GM21723 (cell line): ENCODE measurements around the gene BPIFB6.

Experiments used
- ATAC-seq: cut with Tn5 transposase; IDR thresholded peaks from one replicate; pipeline ENCODE4 v1.9.1; 2021; ENCODE audit warnings: mild to moderate bottlenecking, moderate library complexity; ENCODE audit not compliant: unreplicated experiment

BPIFB6 gene, protein sequence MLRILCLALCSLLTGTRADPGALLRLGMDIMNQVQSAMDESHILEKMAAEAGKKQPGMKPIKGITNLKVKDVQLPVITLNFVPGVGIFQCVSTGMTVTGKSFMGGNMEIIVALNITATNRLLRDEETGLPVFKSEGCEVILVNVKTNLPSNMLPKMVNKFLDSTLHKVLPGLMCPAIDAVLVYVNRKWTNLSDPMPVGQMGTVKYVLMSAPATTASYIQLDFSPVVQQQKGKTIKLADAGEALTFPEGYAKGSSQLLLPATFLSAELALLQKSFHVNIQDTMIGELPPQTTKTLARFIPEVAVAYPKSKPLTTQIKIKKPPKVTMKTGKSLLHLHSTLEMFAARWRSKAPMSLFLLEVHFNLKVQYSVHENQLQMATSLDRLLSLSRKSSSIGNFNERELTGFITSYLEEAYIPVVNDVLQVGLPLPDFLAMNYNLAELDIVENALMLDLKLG

DNA sequence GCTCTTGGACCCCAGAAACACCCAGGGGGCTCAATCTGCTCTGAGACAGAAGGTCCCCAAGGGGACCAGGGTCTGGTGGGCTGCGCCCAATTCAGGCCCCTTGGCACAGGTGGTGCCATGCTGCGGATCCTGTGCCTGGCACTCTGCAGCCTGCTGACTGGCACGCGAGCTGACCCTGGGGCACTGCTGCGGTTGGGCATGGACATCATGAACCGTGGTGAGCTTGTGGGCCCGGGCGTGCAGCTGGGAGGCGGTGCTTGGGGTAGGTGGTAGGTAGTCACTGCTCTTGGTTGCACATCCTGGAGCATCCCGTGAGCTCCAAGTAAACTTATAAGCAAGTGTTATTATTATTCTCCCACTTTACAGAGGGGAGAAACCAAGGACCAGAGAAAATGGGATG lies at the start of gene BPIFB6:
Gene BPIFB6 (plus strand): TSS at position 118 of the 400 bp plus-strand sequence. CDS start 0 bp downstream, at position 118.
- no peak for ATAC-seq

DNA sequence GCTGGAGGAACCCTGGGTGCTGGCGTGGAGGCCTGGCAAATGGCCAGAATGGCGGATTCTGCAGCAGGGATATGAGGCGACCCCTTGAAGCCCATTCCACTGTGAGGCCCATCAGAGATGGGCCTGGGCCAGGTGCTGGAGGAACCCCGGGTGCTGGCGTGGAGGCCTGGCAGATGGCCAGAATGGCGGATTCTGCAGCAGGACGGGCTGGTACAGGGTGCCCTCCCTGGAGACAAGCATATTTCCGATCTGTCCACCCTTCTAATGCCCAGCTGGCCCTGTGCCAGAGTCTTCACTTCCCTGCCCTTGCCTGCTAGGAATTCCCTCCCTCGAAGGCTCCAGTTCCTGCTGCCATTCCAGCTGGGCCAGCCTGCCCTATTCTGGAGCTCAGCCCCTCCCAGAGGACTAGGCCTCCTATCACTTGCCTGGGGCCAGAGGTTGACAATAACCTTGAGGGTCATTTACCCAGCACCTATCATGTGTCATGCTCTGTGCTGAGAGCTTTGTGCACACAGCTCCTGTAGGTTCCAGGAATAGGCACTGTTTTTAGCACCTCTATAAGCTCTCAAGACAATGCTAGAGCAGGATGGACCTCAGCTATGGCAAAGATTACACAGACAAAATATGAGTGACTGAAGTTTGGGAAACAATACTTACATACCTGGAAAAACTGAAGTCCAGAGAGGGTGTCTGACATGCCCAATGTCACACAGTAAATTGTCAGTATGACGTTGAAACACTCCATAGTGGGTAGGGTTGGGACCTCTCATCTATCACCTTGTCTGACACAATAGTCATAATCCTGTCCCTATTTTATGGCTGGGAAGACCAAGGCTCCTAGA lies 48.6 kb upstream of the BPIFB6 start:
- ATAC-seq = no peak

DNA sequence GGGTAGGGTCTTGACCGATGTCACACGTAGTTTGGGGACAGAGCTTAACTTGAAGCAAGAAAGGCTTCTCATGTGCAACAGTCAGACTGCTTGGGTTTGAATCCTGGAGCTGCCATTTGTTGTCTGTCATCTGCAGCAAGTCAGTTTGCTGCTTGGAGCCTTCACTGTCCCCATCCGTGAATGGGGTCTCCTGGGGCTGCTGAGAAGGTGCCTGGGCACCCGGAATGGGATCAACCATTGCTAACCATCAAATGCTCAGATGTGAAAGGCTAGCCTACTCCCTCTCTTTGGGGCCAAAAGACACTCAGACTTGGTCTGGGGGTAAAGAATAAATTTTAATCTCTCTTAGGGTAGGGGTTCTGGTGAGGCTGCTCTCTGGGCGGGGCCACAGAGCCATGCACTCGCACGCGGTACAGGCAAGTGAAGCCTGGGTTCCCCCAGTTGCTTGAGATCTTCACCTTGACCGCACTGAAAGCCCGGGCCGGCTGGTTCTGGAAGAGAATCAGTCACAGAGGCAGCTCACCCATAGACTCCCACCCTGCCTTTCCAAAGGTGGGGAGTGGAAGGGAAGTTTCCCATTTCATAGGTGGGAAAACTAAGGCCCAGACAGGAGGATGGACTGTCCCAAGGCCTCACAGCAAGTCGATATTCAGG lies 47.9 kb upstream of the BPIFB6 start:
- no peak for ATAC-seq

DNA sequence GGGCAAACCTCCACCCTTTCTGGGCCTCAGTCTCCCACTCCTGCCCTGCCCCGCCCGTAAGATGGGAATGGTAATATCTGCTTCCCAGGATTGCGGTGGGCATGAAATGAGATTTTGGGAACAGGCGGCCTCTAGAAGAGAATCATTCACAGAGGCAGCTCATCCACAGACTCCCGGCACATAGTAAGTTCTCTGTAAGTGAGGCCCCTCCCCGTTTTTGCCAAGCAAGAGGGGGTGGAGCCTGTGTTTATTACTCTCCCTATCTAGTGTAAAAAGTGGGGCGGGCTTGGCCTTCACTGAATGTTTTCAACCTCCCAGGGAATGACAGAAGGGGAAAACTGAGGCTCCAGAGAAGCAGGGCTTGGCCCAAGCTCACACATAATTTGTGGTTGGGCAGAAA lies 47.3 kb upstream of the BPIFB6 start:
- no peak for ATAC-seq

DNA sequence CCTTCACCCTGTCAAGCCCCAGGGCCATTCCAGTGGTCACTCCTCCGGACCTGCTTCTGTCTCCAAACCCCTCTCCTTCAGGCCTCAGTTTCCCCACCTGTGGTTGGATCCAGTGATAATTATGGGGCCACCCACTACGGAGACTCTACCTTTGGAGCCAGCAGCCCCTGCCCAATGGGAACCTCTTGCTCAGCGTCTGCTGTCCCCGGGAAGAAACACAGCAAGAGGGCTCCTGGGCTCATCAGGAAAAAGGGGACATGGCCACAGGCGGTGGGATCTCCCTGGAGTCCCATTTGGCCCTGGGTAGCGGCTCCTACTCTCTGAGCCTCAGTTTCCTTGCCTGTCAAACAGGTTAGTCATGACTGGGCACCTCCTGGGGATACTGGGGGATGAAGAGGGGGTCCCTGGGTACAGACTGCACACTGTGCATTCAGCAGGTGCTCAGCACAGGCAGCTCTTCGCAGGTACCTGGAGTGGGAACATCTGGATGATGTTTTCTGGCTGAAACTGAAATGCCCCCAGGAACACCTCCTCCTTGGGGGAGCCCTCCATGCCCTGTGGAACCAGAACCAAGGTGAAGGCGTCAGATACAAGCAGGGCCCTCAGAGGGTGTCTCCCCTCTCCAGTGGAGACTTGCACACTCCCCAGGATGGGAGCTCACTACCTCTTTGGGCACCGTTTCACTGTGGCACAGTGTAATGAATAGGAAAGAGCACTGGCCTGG lies 46.7 kb upstream of the BPIFB6 start:
- no peak for ATAC-seq

DNA sequence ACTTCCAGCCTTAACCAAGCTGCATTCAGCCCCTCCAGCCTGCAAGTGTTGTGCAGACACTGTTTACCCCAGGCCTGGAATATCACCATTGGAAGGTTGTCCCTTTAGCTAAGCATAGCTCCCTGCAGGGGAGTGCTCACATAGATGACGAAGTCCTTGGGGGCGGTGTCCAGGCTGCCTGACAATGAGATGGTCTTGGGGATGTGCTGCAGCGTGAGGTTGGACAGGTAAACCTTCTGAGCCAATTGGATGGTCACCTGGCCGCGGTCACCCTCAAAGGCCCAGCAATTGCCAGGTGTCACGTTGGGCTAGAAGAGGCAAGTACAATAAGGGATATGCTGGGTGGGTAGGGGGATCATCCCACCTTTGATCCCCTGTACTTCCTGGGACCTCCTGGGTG lies 45.9 kb upstream of the BPIFB6 start:
- no peak for ATAC-seq

DNA sequence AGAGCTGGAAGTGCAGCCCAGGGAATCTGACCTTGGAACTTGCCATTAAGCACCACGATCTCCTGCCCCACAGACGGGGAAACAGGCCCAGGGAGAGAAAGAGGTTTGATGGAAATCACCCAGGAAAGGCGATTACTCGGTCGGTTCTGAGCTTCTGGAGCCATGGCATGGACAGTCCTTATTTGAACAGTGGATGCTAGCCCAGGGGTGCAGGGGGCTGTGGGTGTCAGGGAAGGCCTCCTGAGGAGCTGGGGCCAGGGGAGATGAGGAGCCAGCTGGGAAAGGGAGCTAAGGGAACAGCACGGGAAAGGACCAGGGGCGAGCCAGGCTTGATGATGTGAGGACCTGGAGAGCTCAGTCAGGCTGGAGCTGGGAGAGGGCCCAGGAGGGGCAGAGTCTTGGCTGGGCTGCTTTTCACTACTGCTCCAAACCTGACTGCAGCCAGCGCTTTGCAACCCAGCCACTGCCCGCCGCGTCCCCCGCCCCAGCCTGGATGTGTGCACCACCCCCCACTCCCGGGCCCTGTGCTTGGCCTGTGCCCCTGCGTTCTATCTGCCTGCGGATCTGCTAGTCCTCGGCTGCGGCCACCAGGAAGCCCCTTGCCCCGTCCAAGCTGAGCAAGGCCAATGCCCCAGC lies 45.0 kb upstream of the BPIFB6 start:
- no peak for ATAC-seq

DNA sequence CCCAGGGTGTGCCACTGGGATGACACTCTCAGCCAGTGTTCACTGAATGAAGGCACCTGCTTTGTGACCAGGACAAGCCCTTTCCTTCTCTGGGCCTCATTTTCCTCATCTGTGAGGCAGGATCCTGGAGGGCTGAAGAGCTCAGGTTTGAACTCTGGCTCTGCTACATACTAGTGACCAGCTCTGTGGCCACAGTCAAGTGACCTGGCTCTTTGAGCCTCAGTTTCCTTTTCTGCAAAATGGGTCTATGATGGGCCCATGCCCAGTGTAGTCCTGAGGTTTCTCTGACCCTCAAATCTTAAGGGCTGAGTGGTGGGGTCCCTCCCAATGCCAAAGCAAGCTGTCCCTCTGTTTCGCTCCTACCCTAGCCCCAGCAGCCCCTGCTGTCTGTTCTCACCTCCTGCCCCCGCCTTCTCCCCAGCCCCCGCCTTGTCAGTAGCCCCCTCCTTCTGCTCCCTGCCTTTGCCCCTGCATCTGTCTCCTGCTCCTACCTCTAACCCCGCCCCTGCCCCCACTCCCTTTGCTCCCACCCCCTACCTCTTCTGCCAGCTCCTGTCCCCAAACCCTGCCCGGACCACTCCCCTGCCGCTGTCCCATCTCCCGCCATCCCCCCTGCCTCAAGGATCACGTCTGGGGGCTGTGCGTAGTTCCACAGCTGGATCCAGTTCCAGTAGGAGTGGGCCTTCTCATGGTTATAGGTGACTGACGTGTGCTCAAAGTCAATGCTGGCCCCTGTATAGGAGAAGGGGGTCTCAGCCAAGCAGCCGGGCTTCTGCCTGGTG lies 44.2 kb upstream of the BPIFB6 start:
- ATAC-seq = no peak

DNA sequence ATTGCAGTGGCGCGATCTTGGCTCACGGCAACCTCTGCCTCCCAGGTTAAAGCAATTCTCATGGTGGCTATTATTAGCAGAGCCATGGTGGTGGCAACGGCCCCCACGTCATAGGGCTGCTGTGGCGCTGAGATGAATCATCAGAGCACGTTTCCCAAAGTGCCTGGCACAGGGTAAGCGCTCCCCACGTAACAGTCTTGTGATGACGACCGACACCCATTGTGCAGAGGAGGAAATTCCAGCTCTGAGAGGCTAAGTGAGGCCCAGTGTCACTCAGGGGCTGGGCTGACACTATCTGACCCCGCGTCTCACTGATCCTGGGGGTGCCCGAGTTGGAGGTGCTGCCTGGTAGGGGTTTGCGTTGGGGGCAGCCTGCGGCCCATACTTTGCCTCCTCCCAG lies 43.4 kb upstream of the BPIFB6 start:
- ATAC-seq = no peak

DNA sequence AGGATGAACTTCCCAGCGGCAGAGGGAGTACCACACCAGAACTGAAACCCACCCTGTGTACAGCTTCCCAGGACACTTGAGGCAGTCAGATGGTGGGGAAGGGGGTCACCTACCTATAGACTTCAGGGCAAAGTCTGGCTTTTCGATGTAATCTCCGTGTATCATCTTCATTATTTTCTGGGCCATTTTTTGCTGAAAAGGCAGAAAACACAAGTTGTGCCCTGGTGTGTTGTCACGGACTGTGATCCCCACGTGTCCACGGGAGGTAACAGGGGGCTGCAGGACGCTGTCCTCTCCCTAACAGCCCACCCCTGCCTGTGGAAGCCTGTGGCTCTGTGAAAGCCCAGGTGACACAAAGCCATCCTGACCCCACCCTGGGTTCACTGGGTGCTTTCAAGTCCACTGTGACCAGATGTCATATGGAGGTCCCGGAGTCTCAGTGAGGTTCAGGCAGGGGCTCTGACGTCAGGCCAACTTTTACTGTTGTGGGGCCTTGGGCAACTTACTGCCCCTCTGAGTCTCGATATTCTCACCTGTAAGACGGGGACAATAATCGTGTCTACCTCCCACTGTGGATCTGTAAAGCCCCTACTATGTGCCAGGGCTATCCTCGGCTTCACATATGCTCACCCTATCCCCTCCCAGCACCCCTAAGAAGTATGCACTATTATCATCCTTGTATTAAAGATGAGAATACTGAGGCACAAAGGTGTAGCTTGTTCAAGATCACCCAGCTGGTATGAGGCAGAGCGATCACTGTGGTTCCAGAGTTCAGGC lies 41.8 kb upstream of the BPIFB6 start:
- no peak for ATAC-seq

DNA sequence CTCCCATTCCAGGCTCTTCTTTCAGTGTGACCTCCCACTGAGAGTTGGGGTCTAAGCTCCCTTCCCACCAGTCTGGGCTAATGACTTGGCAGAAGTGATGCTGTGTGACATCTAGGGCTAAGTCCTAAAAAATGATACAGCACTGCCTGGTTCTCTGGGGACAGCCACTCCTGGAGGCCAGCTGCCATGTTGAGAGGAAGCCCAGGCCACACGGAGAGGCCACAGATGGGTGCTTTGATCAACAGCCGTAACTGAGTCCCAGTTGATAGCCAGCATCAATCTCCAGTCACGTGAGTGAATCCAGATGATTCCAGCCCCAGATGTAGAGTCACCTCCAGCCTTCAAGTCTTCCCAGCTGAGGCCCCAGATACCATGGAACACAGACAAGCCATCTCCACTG lies 41.0 kb upstream of the BPIFB6 start:
- ATAC-seq = no peak

DNA sequence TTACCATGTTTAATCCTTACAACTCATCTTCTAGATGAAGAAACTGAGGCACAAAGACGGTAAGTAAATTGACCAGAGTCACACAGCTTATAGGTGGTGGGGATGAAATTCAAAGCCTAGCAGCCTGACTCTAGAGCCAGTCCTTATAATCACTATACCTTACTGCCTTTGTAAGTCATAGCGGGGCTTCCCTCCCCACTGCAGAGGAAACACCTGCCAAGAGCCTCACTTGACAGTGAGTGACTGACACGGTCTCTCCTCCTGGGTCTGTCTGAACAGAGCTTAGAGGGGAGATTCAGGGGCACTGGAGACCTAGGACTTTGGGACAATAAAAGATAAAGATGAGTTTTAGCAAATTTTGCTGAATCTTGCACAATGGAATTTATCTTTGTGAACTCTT lies 40.1 kb upstream of the BPIFB6 start:
- no peak for ATAC-seq

DNA sequence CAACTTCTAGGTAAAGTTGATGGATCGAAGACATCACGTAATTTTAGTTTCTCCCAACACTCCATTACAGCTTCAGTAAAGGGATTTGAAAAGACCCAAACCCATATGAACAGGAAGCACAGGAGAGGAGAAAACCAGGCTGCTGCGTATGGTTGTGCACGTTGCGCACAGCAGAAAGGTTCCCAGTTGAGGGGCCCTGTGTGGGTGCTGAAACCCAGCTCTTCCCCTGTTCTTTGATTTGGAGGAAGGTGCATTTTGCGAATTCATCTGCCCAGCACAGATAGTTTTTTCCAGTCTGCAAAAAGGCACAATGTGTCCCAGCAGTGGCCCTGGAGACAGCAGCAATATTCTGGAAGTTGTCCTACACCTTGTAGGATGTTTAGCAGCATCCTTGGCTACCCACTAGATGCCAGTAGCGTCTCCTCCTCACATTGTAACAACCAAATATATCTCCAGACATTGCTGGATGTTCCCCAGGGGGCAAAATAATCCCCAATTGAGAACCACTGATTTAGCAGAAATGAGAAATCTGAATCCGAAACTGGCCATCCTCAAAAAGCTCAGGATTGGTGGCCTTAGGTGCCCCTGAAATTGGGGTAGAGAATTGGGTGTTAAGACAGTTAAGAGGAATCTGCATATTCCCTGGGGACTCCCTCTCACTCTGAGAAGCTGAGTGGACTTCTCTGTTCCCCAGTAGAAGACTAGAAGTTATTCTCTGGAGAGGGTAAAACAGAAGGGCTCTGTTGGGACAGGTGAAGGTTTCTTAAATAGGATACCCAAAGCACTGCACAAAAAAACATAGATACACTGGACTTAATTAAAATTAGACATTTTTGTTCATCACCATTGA lies 39.4 kb upstream of the BPIFB6 start:
- ATAC-seq = no peak

DNA sequence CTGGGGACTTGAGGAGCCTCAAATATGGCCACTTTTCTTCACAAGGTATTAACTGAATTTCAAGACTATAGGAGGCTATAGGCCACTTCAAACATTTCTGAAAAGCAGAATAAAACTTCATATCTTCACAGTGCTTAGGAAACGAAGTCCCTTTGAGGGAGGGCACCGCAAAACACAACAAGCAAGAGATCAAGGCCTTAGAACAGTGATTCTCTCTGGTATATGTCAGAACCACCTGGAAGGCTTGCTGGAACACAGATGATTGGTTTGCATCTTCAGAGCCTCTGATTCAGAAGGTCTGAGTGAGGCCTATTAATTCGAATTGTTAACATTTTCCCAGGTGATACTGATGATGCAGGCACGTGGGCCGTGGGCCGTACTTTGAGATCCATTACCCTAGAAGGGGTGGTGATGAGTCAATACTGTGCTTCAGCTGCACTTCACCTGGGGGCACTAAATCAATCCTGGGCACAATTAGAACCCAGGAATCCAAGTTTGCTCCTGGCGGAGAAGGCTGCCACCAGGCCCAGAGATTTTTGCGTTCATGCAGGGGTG lies 37.9 kb upstream of the BPIFB6 start:
- ATAC-seq = no peak

DNA sequence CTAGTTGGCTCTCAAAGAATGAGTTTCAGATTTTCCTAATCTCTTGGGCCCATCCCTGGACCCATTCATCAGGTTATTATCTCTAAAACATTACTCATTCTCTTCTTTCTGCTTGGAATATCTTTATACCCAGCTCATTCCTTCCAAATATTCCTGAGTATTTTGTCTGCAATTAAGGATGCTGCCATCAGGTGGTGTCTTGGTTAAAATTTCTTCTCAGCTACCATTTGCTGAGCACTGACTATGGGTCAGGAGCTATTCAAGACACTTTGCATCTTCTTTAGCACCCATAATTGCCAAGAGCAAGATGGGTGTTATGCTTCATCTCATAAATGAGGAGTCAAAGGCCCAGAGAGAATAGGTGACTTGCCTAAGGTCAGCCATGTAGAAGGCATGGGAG lies 35.6 kb upstream of the BPIFB6 start:
- ATAC-seq = no peak

DNA sequence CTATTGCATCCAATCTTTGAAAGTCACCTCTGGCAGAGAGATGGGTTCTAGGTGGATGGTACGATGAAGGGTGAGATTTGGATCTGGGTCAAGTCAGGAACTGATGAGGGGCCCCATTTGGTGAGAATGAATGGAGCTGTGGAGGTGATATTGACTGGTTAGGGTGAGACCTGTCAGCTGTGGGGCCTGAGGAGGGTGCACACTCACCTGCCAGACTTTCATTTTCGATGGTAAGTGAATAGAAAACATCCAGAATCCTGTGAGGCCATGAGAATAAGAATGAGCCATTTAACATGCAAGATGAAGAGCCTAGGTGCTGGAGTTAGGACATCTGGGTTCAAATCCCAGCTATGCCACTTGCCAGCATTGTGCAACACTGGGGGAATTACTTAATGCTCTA lies 34.0 kb upstream of the BPIFB6 start:
- ATAC-seq = no peak

DNA sequence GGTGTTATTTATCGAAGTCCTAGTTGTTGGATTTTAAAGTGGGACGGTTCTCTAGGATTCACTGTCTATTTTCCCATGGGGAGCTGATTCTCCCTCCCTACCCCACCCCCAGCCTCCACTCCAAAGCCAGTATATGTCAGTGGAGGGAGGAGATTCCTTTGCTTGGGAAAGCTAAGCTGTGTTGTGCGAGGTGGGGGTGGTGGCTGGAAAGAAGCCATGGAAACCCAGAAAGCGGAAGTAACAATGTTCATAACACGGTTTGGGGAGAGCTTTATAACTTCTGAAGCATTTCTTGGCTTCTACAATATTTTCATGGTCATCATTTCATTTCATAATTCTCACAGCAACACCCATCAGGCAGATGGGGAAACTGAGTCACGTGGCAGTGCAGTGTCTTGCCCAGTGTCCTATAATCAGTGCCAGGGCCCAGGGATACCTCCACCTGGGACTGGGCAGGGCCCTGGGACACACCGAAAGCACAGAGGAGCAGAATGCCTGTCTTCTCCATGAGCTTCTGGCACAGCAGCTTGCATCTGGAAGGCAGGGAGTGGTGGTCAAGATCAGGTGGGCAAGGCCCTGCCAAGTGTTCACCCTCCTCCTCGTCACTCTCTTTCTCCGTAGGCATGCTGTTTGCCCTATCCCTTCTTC lies 31.7 kb upstream of the BPIFB6 start:
- ATAC-seq = no peak
